Measurements from ENCODE around the gene NPAS4.
"Not testable (repeated sequence)": the region's sequence is repeated elsewhere in the genome, so short reads cannot be mapped to it uniquely, and the experiment has no call there.

The NPAS4 gene

GRCh38 chr11:66417000-66417399 lies 3.8 kb upstream of the NPAS4 start:
- no peak for DNase-seq (ENCODE audit: extremely low read depth in 1 of 2, low read depth in 1 of 2)

- peak in 1 of 2 donors; percentile 27 for DNase-seq (ENCODE audit: extremely low read depth in 1 of 2, low read depth in 1 of 2)
Measured at GRCh38 chr11:66418168-66418985, 2.5 kb upstream of the NPAS4 start.

DNA sequence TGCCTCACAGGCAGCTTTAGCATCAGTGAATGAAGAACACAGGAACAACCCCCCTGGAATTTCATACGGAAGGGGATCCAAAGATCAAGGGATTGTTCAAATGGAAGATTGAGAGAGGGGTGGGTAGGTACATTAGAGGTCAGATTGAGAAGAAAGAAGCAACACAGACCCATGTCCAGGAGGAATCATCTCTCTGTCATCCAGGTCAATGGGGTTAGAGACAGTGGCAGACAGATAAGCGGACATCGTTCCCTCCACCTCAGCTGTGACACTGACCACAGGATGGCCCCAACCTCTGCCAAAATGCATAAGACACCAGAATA lies 1.9 kb upstream of the NPAS4 start:
- no peak for DNase-seq (ENCODE audit: extremely low read depth in 1 of 2, low read depth in 1 of 2)

DNA sequence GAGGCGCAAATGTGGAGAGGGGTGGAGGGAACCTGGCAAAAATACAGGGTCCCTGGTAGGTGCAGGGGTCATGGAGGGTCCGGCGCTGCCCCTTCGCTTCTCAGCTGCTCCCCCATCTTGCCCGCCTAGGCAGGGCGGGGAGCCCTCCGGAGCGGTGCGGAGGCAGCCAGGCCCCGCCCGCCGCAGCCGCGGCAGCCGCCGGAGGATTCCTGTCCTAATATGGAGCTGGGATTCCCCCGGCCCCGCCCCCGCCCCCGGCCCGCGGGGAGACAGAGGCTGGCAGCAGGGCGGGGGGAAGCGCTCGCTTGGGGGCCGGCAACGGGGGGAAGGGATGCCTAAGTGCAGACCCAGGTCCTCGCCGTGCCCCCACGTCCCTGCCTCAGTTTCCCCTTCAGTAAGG lies 1.0 kb upstream of the NPAS4 start:
- DNase-seq (ENCODE audit: extremely low read depth in 1 of 2, low read depth in 1 of 2): no peak

DNA sequence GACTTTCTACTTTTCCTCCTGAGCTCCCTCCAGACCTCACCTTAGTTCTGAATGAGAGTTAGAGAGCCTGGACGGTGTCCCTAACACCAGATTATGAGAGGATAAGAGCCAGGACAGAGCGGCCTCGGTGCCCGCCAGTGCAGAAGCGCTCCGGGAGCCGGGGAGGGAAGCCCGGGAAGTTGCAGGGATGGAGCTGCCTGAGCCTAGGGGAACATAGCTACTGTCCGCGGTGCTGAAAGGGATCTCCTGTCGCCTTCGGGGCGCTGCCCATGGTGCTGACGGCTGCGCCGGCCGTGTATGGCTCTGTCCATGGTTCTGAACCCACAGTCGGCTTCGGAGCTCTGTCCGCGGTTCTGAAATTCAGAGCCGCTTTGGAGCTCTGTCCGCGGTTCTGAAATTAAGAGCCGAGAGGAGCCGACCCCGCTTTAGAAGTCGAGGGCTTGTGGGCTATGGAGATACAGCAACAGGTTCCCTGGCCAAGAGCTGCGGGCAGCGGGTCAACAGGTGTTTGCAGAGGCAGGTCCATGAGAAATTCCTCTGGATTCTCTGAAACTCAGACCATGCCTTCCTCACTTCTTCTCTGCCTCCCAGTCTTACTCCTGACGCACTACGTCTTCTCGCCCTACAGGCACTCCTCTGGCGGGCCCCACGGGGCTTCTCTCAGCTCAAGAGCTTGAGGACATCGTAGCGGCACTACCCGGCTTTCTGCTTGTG lies 814 bp downstream of the NPAS4 start:
- peak; percentile 72 to 78 for DNase-seq (ENCODE audit: extremely low read depth in 1 of 2, low read depth in 1 of 2)

DNA sequence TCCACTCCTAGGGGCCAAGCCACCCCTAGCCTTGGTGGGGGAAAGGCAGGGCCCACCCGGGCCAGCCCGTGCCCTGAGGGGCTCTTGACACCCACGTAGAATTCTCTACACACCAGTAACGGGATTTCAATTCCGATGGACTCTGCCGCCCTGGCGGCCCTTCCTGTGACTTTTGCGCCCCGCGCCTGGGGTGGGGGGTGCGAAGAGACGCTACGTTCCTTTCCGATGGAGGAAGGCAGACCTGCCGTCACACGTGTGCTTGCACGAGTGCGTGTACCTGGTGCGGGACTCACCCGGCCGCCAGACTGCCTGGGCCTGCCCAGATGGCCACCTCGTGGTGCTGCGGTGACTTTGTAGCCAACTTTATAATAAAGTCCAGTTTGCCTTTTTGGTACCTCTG lies 5.5 kb downstream of the NPAS4 start:
- DNase-seq (ENCODE audit: extremely low read depth in 1 of 2, low read depth in 1 of 2): no peak

DNA sequence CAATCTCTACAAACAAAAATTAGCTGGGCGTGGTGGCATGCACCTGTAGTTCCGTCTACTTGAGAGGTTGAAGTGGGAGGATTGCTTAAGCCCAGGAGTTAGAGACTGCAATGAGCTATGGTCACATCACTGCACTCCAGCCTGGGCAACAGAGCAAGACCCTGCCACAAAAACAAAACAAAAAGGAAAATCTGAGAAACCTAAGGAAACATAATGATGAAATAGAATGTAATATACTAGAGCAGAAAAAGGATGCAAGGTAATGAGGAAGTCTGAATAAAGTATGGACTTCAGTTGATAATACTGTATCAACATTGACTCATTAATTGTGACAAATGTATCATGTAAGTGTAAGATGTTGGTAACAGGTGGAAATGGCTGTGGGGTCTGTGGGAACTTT lies 8.1 kb downstream of the NPAS4 start:
- no peak for DNase-seq (ENCODE audit: extremely low read depth in 1 of 2, low read depth in 1 of 2)

- DNase-seq (ENCODE audit: extremely low read depth in 1 of 2, low read depth in 1 of 2): peak; percentile 49 to 62
Measured at GRCh38 chr11:66429983-66430602, 9.3 kb downstream of the NPAS4 start.

GRCh38 chr11:66431287-66431686 lies 10.5 kb downstream of the NPAS4 start:
- DNase-seq (ENCODE audit: extremely low read depth in 1 of 2, low read depth in 1 of 2): not testable (repeated sequence)

GRCh38 chr11:66431871-66432329 lies 11.1 kb downstream of the NPAS4 start:
- not testable (repeated sequence) for DNase-seq (ENCODE audit: extremely low read depth in 1 of 2, low read depth in 1 of 2)

DNA sequence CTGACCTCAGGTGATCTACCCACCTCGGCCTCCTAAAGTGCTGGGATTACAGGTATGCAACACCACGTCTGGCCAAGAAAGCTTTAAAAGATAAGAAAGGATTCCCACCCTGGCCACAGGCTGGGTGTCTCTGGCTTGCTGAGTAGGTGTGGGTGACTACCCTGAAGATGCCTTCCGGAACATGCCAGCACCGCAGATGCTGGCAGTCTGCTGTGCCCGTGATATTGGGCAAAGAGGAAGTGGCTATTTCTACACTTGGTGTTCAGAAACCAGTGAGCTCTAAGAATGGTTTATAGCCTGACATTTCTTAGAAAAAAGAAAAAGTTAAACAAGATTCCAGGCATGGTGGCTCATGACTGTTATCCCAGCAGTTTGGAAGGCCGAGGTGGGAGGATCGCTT lies 11.8 kb downstream of the NPAS4 start:
- no peak for DNase-seq (ENCODE audit: extremely low read depth in 1 of 2, low read depth in 1 of 2)

GRCh38 chr11:66437979-66438503 lies 17.2 kb downstream of the NPAS4 start:
- DNase-seq (ENCODE audit: extremely low read depth in 1 of 2, low read depth in 1 of 2): no peak

DNA sequence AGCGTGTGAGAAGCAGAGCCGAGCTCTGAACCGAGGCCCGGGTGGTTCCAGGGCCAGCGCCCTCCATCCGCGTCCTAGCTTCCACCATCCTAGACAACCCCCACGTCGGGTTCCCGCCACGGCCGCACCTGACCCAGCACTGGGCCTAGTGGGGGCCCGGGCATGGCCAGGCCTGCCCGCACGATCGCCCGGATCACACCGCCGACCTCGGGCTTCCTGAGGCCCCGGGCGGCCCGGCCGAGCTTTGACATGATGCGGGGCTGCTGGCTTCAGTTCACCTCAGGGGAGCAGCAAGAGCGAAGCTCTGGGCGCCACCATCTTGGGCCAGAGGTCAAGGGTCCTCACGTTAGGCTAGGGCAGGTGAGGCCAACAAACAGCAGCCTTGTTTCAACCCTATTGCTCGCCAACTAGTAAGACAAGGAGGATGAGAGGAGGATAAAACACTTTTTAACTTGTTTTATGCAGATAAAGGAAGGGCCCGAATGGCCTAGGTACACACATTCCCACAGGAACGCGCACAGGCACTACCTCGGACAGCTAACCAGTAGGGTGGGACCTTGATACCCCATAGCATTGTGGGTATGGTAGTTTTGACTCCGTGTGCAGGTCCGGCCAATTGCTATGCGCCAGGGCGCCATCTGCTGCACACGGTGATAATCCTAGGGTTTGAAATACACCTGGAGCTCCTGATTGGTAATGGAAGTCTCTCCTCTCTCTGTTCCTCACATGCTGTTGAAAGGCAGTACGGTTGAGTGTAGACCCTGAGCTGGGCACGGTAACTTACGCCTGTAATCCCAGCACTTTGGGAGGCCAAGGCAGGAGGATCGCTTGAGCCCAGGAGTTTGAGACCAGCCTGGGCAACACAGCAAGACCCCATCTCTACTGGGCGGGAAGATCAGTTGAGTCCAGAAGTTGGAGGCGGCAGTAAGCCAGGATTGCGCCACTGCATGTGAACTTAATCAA lies 17.9 kb downstream of the NPAS4 start, which contains the start of gene MRPL11:
Gene MRPL11, minus strand, starts transcription at position 345 of the 963 bp plus-strand sequence. Its CDS starts 94 bp downstream, at position 251.
- peak; percentile 68 to 77 for DNase-seq (ENCODE audit: extremely low read depth in 1 of 2, low read depth in 1 of 2)

- not testable (repeated sequence) for DNase-seq (ENCODE audit: extremely low read depth in 1 of 2, low read depth in 1 of 2)
Measured at GRCh38 chr11:66440101-66440939, 19.5 kb downstream of the NPAS4 start.

GRCh38 chr11:66440940-66441282 lies 20.1 kb downstream of the NPAS4 start:
- DNase-seq (ENCODE audit: extremely low read depth in 1 of 2, low read depth in 1 of 2): not testable (repeated sequence)

- DNase-seq (ENCODE audit: extremely low read depth in 1 of 2, low read depth in 1 of 2): no peak
Measured at GRCh38 chr11:66443602-66444001, 22.8 kb downstream of the NPAS4 start.

DNA sequence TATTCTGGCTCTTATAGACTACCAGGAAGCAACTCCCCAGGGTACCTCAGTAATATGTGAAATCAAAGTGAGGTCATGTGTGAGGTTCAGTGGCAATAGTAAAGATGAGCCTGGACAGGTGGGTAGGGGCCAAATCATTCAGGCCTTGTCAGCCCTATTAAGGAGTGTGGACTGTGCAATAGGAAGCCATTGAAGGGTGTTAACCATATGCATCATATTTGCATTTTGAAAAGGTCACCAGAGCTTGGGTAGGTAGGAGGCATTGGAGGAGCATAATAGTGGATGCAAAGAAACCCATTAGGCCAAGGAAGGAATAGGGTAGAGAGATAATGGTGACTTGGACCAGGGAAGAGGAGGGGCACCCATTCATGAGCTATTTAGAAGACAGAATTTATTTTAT lies 26.2 kb downstream of the NPAS4 start:
- DNase-seq (ENCODE audit: extremely low read depth in 1 of 2, low read depth in 1 of 2): no peak

DNA sequence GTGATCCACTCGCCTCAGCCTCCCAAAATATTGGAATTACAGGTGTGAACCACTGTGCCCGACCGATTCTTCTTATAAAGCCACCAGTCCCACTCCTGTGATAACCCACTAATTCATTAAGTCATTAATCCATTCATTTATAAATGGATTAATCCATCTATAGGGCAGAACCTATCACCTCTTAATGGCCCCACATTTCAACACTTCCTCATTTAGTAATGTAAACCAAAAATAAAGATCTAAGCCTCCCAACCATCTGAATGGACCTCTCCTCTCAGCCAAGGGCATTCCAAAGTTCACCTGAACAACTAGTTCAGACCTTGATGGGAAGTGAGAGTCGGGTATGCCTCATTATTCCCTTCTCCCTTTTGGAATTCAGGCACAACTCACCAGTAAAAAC lies 27.7 kb downstream of the NPAS4 start:
- no peak for DNase-seq (ENCODE audit: extremely low read depth in 1 of 2, low read depth in 1 of 2)

DNA sequence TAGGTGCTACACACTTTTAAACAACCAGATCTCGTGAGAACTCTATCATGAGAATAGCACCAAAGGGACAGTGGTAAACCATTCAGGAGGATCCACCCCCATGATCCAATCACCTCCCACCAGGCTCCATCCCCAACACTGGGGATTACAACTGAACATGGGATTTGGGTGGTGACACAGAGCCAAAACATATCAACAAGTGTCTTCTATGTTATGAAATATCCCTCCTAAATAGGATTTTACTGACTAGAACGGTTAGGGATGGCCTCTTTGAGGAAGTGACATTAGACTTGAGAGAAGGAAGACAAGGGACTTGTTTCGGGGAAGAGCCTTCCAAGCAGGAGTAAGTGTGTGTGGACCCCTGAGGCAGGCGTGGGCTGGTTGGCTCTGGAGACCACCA lies 29.7 kb downstream of the NPAS4 start:
- no peak for DNase-seq (ENCODE audit: extremely low read depth in 1 of 2, low read depth in 1 of 2)

DNA sequence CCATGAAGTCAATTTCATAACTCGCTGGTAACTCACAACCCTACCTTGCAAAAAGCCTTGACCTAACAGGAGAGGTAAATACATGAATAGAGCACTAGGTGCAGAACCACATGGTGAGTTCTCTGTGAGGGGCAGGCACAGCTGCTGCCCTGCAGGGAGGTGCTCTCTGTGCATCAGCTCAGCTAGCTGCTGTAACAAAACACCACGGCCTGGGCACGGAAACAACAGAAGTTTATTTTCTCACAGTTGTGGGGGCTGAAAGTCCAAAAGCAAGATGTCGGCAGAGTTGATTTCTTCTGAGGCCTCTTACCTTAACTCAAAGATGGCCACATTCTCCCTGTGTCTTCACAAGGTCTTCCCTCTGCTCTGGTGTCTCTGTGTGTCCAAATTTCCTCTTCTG lies 30.8 kb downstream of the NPAS4 start:
- DNase-seq (ENCODE audit: extremely low read depth in 1 of 2, low read depth in 1 of 2): no peak

All from activated CD8-positive, alpha-beta memory T cell treated with anti-CD3 and anti-CD28 coated beads for 1 hour (primary cell).